A673 (cell line): ENCODE results near the gene MVK. TPM values are rescaled to one million over a fixed set of nuclear protein-coding genes. Genes with fewer than 3 reads are reported as not detected.

Source experiments
- BruUV-seq: library from RNA; stranded (reverse); fragments of 400-500 nt; replicated peaks from 2 replicates; lab custom pipeline; 2021; lab: Mats Ljungman, UMichigan
- CTCF ChIA-PET: fragments of 300-600 bp; sonication (Branson Sonifier 250); formaldehyde crosslinking; loops from one replicate; lab custom pipeline; 2022; ENCODE audit warnings: antibody characterized with exemption; lab: Charles Lee
- POLR2A ChIA-PET: fragments of 300-600 bp; sonication (Branson Sonifier 250); formaldehyde crosslinking; loops from one replicate; lab custom pipeline; 2022; ENCODE audit warnings: antibody characterized with exemption; ENCODE audit not compliant: low non-redundant PET; lab: Charles Lee
- DNase-seq: peaks from one replicate; pipeline ENCODE4 v3.0.0-alpha.2; 2015; ENCODE audit warnings: low spot score
- H3K27ac ChIP-seq: fragments of 200-600 bp; sonication (generic); 2 replicates; pipeline ENCODE4 v1.5.1; 2016; ENCODE audit warnings: mixed run types, low read depth, mild to moderate bottlenecking, mixed read lengths, antibody characterized with exemption, low read length; ENCODE audit not compliant: poor library complexity, severe bottlenecking
- H3K27me3 ChIP-seq: fragments of 200-600 bp; sonication (generic); replicated peaks from 2 replicates; pipeline ENCODE4 v1.6.1; 2017; ENCODE audit warnings: mixed run types, low read depth, mild to moderate bottlenecking, mixed read lengths, antibody characterized with exemption, low read length; ENCODE audit not compliant: insufficient read depth, poor library complexity
- H3K36me3 ChIP-seq: fragments of 200-600 bp; sonication (generic); 2 replicates; pipeline ENCODE4 v1.6.1; 2016; ENCODE audit warnings: mixed run types, mild to moderate bottlenecking, mixed read lengths, antibody characterized with exemption, low read length; ENCODE audit not compliant: insufficient read depth, poor library complexity, severe bottlenecking
- H3K4me1 ChIP-seq: fragments of 200-600 bp; sonication (generic); 2 replicates; pipeline ENCODE4 v1.6.1; 2017; ENCODE audit warnings: mixed run types, mild to moderate bottlenecking, mixed read lengths, antibody characterized with exemption, low read length; ENCODE audit not compliant: insufficient read depth, poor library complexity, severe bottlenecking
- H3K4me3 ChIP-seq: fragments of 200-600 bp; sonication (generic); 2 replicates; pipeline ENCODE4 v1.5.1; 2016; ENCODE audit warnings: low read depth, mixed run types, mild to moderate bottlenecking, mixed read lengths, low read length; ENCODE audit not compliant: poor library complexity, severe bottlenecking
- H3K9me3 ChIP-seq: fragments of 200-600 bp; sonication (generic); 2 replicates; pipeline ENCODE4 v1.6.1; 2016; ENCODE audit warnings: mixed run types, low read depth, mild to moderate bottlenecking, mixed read lengths, antibody characterized with exemption, low read length; ENCODE audit not compliant: poor library complexity, severe bottlenecking
- CTCF ChIP-seq: fragments of 300-800, 200-600 bp; sonication (generic); conservative IDR thresholded peaks from 2 replicates; pipeline ENCODE4 v1.5.1; 2017; ENCODE audit warnings: low read depth, mild to moderate bottlenecking, antibody characterized with exemption, low read length, moderate library complexity, mixed read lengths
- EZH2 ChIP-seq: fragments of 200-600 bp; sonication (generic); IDR thresholded peaks from 2 replicates; pipeline ENCODE4 v1.6.1; 2017; ENCODE audit warnings: borderline replicate concordance, low read depth, mild to moderate bottlenecking, mixed read lengths, antibody characterized with exemption, low read length; ENCODE audit not compliant: poor library complexity, severe bottlenecking
- intact Hi-C: fragments of 100-400 bp; cut with micrococcal nuclease; formaldehyde crosslinking; loops from one replicate; pipeline ENCODE4 v1.10.0; 2022; ENCODE audit not compliant: unreplicated experiment
- total RNA-seq: library from RNA; stranded (reverse); gene quantifications from 2 replicates; pipeline ENCODE4 v1.2.3, GENCODE V29; 2021

Gene MVK
- total RNA-seq, 1 experiment from 2014 or later = 56.0 TPM

GRCh38 chr12:109598428-109598854, 24.8 kb downstream of the MVK start:
- Histone ChIP-seq H3K36me3 (peaks cover 4% of the 10 kb centered on the region), H3K4me3 (no peak overlapping the region), H3K27ac (no peak overlapping the region), H3K4me1 (peaks cover 4% of the 10 kb centered on the region), H3K9me3 (no peaks in the 10 kb centered on the region), H3K27me3 (no peaks in the 10 kb centered on the region)
- no peak for DNase-seq
- BruUV-seq = no TSS peak
- intact Hi-C loops = no loop called here
- ChIA-PET POLR2A (no interaction called here), CTCF (interaction anchor here (0.7 to 2.6 kb wide), 4 partner anchors 172 to 191 kb away, joined by 3 to 44 read pairs (median 3); no protein-coding TSS in a partner anchor)
- TF ChIP-seq EZH2 = no peak
- TF ChIP-seq CTCF = no peak

- Histone ChIP-seq H3K36me3 (peaks cover 3% of the 10 kb centered on the region), H3K4me1 (peaks cover 4% of the 10 kb centered on the region), H3K27ac (no peak overlapping the region), H3K27me3 (no peaks in the 10 kb centered on the region), H3K9me3 (no peaks in the 10 kb centered on the region), H3K4me3 (no peak overlapping the region)
- BruUV-seq = no TSS peak
- DNase-seq = no peak
- ChIA-PET CTCF (interaction anchor here (2.6 kb wide), 1 partner anchor 177 kb away, joined by 44 read pairs; no protein-coding TSS in a partner anchor), POLR2A (no interaction called here)
- TF ChIP-seq CTCF (no peak), EZH2 (no peak)
- intact Hi-C loops = no loop called here
Observed at GRCh38 chr12:109599087-109599486, 25.5 kb downstream of the MVK start.

GRCh38 chr12:109600481-109600880, 26.9 kb downstream of the MVK start:
- POLR2A ChIA-PET = no interaction called here
- Histone ChIP-seq H3K27ac (no peak overlapping the region), H3K36me3 (no peaks in the 10 kb centered on the region), H3K9me3 (no peaks in the 10 kb centered on the region), H3K4me3 (no peak overlapping the region), H3K4me1 (peaks cover 4% of the 10 kb centered on the region), H3K27me3 (no peaks in the 10 kb centered on the region)
- no TSS peak for BruUV-seq
- DNase-seq = no peak
- TF ChIP-seq CTCF = no peak
- intact Hi-C loops = no loop called here
- CTCF ChIA-PET = no interaction called here
